SH-SY5Y (cell line): ENCODE data around the gene REX1BD.

Source experiments
- GATA2 ChIP-seq: IDR thresholded peaks from 2 replicates; pipeline ENCODE4 v1.6.1; 2011; ENCODE audit warnings: mild to moderate bottlenecking, low read depth, low read length
- GATA3 ChIP-seq: IDR thresholded peaks from 2 replicates; pipeline ENCODE4 v1.6.1; 2011; ENCODE audit warnings: low read depth, mild to moderate bottlenecking, low read length, moderate library complexity

REX1BD gene

GRCh38 chr19:18606281-18607225 is 18.0 kb downstream of the REX1BD start, which contains the start of gene CRLF1:
TSS of gene CRLF1 (minus strand) at chr19:18606799. CDS start at chr19:18606656, 143 bp downstream.
- TF ChIP-seq GATA3 (no peak), GATA2 (no peak)

GRCh38 chr19:18607226-18608101 is 18.9 kb downstream of the REX1BD start:
- TF ChIP-seq GATA3: no peak
- TF ChIP-seq GATA2: no peak

GRCh38 chr19:18608102-18608804 is 19.7 kb downstream of the REX1BD start:
- TF ChIP-seq GATA2 (no peak), GATA3 (no peak)

GRCh38 chr19:18608805-18609716 is 20.5 kb downstream of the REX1BD start:
- TF ChIP-seq GATA2: no peak
- TF ChIP-seq GATA3: no peak

- TF ChIP-seq GATA2 (no peak), GATA3 (no peak)
Measured at GRCh38 chr19:18609717-18610051, 21.1 kb downstream of the REX1BD start.

- TF ChIP-seq GATA2 (no peak), GATA3 (no peak)
Measured at GRCh38 chr19:18610245-18610555, 21.6 kb downstream of the REX1BD start.

GRCh38 chr19:18610556-18611326 is 22.1 kb downstream of the REX1BD start:
- TF ChIP-seq GATA3: no peak
- TF ChIP-seq GATA2: no peak

- TF ChIP-seq GATA2 (no peak), GATA3 (no peak)
Measured at GRCh38 chr19:18611327-18612050, 22.9 kb downstream of the REX1BD start.

- no peak for TF ChIP-seq GATA3
- no peak for TF ChIP-seq GATA2
Measured at GRCh38 chr19:18612051-18612771, 23.6 kb downstream of the REX1BD start.

GRCh38 chr19:18612772-18613588 is 24.4 kb downstream of the REX1BD start, which contains the start of gene TMEM59L:
TSS of gene TMEM59L (plus strand) at chr19:18612870. CDS start at chr19:18612959, 89 bp downstream.
- TF ChIP-seq GATA2 (no peak), GATA3 (no peak)
